Measurements from ENCODE around the gene FGFBP2.

FGFBP2 gene

DNA sequence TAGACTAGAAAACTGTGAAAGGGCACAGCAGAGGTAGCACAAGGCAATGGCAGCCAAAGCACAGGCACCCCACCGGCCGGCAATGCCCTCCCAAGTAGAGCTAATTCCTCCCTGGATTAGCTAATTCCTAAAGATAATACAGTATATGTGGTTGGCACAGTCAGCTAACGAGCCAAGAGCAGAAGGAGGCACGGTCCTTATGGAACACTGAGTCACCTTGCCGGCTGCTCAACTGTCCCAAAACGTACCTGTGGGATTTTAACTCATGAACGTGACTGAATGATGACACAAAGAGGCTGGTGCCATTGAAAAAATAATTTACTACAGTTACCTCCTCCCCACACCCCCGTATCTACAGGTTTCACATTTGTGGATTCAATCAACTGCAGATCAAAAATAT, 15.3 kb downstream of the FGFBP2 start:
- Histone ChIP-seq H3K27ac (ENCODE audit: low read depth, low read length, poor library complexity, severe bottlenecking) (no peak overlapping the region), H3K4me3 (ENCODE audit: low read depth, low read length, poor library complexity, severe bottlenecking) (no peak overlapping the region), H3F3A (ENCODE audit: insufficient read depth, low read length) (no peaks in the 10 kb centered on the region), H3K9ac (ENCODE audit: low read length) (no peak overlapping the region), H3K36me3 (ENCODE audit: insufficient read depth, low read length) (no peaks in the 10 kb centered on the region), H3K4me2 (ENCODE audit: low read length) (no peak overlapping the region), H4K20me1 (ENCODE audit: insufficient read depth, low read length) (no peaks in the 10 kb centered on the region), H3K27me3 (ENCODE audit: insufficient read depth, low read length) (no peaks in the 10 kb centered on the region), H3K4me1 (ENCODE audit: insufficient read depth, low read length, severe bottlenecking) (no peaks in the 10 kb centered on the region), H3K9me2 (ENCODE audit: low read depth, low read length) (no peaks in the 10 kb centered on the region), H3K79me2 (ENCODE audit: insufficient read depth, low read length) (no peaks in the 10 kb centered on the region), H3K9me3 (ENCODE audit: low read length) (no peaks in the 10 kb centered on the region), H2AFZ (ENCODE audit: low read length) (no peak overlapping the region)
- TF ChIP-seq CTCF (IDR thresholded peaks at IDR 0.05; ENCODE audit: low read length) = no peak
- TF ChIP-seq EZH2 (IDR thresholded peaks at IDR 0.05; ENCODE audit: borderline replicate concordance, low read length) = no peak

- Histone ChIP-seq H3K9ac (ENCODE audit: low read length) (no peak overlapping the region), H3K27ac (ENCODE audit: low read depth, low read length, poor library complexity, severe bottlenecking) (no peak overlapping the region), H3K4me2 (ENCODE audit: low read length) (no peak overlapping the region), H3K27me3 (ENCODE audit: insufficient read depth, low read length) (no peaks in the 10 kb centered on the region), H3K9me2 (ENCODE audit: low read depth, low read length) (no peaks in the 10 kb centered on the region), H3K4me1 (ENCODE audit: insufficient read depth, low read length, severe bottlenecking) (no peaks in the 10 kb centered on the region), H2AFZ (ENCODE audit: low read length) (no peak overlapping the region), H3K36me3 (ENCODE audit: insufficient read depth, low read length) (no peaks in the 10 kb centered on the region), H3K79me2 (ENCODE audit: insufficient read depth, low read length) (no peaks in the 10 kb centered on the region), H3K4me3 (ENCODE audit: low read depth, low read length, poor library complexity, severe bottlenecking) (no peak overlapping the region), H3F3A (ENCODE audit: insufficient read depth, low read length) (no peaks in the 10 kb centered on the region), H3K9me3 (ENCODE audit: low read length) (no peaks in the 10 kb centered on the region), H4K20me1 (ENCODE audit: insufficient read depth, low read length) (no peaks in the 10 kb centered on the region)
- TF ChIP-seq CTCF (IDR thresholded peaks at IDR 0.05; ENCODE audit: low read length) = no peak
- TF ChIP-seq EZH2 (IDR thresholded peaks at IDR 0.05; ENCODE audit: borderline replicate concordance, low read length) = no peak
Observed at GRCh38 chr4:15945516-15945915, 17.5 kb downstream of the FGFBP2 start.

GRCh38 chr4:15944895-15945294, 18.1 kb downstream of the FGFBP2 start:
- TF ChIP-seq CTCF (IDR thresholded peaks at IDR 0.05; ENCODE audit: low read length) (no peak), EZH2 (IDR thresholded peaks at IDR 0.05; ENCODE audit: borderline replicate concordance, low read length) (no peak)
- no peaks in the 10 kb centered on the region for H3K9me3 ChIP-seq (ENCODE audit: low read length)
- no peaks in the 10 kb centered on the region for H3K4me1 ChIP-seq (ENCODE audit: insufficient read depth, low read length, severe bottlenecking)
- H2AFZ ChIP-seq (ENCODE audit: low read length) = no peak overlapping the region
- no peak overlapping the region for H3K4me3 ChIP-seq (ENCODE audit: low read depth, low read length, poor library complexity, severe bottlenecking)
- no peak overlapping the region for H3K4me2 ChIP-seq (ENCODE audit: low read length)
- no peak overlapping the region for H3K9ac ChIP-seq (ENCODE audit: low read length)
- H3K36me3 ChIP-seq (ENCODE audit: insufficient read depth, low read length) = no peaks in the 10 kb centered on the region
- H4K20me1 ChIP-seq (ENCODE audit: insufficient read depth, low read length) = no peaks in the 10 kb centered on the region
- H3K9me2 ChIP-seq (ENCODE audit: low read depth, low read length) = no peaks in the 10 kb centered on the region
- H3K79me2 ChIP-seq (ENCODE audit: insufficient read depth, low read length) = no peaks in the 10 kb centered on the region
- H3K27me3 ChIP-seq (ENCODE audit: insufficient read depth, low read length) = no peaks in the 10 kb centered on the region
- no peaks in the 10 kb centered on the region for H3F3A ChIP-seq (ENCODE audit: insufficient read depth, low read length)
- H3K27ac ChIP-seq (ENCODE audit: low read depth, low read length, poor library complexity, severe bottlenecking) = no peak overlapping the region

All from OCI-LY1 (cell line).